Stimulated activated CD8-positive, alpha-beta memory T cell treated with anti-CD3 and anti-CD28 coated beads, Interleukin-12 subunit alpha, Interleukin-12 subunit beta, amount 100 ng/mL, for 4 hours (primary cell): ENCODE results near the gene CCDC136.

ENCODE experiments used
- DNase-seq: peaks from one replicate; pipeline ENCODE4 v3.0.0-alpha.2; 2020; ENCODE audit warnings: low read depth

The CCDC136 gene

GRCh38 chr7:128844777-128845311 lies 53.1 kb downstream of the CCDC136 start:
- no peak for DNase-seq

- no peak for DNase-seq
Observed at GRCh38 chr7:128845475-128845874, 53.7 kb downstream of the CCDC136 start.

GRCh38 chr7:128845987-128846386 lies 54.2 kb downstream of the CCDC136 start:
- DNase-seq, result no peak

GRCh38 chr7:128846781-128847444 lies 55.1 kb downstream of the CCDC136 start:
- no peak for DNase-seq

DNA sequence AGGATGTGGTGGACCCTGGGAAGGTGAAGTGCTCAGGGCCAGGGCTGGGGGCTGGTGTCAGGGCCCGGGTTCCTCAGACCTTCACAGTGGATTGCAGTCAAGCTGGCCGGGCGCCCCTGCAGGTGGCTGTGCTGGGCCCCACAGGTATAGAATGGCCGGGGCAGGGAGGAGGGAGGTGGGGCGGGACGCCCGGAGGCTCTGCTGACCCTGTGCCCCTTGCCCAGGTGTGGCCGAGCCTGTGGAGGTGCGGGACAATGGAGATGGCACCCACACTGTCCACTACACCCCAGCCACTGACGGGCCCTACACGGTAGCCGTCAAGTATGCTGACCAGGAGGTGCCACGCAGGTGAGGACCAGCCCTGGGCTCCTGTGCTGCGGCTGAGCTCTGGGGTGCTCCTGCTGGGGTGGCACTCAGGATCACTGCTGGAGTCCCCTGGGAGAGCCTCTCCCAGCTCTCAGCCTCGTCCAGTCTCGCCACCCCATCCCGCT lies 56.0 kb downstream of the CCDC136 start:
- DNase-seq, result no peak

GRCh38 chr7:128848289-128849155 lies 56.8 kb downstream of the CCDC136 start:
- no peak for DNase-seq

DNA sequence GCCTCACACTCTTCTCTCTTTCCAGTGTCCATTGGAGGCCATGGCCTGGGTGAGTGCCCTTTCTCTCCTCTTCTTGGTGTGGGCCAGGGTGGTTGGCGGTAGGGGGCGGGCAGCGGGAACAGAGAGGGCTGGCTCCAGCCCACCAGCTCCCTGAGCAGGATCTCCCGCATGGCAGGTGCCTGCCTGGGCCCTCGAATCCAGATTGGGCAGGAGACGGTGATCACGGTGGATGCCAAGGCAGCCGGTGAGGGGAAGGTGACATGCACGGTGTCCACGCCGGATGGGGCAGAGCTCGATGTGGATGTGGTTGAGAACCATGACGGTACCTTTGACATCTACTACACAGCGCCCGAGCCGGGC lies 57.4 kb downstream of the CCDC136 start:
- DNase-seq, result no peak

GRCh38 chr7:128849804-128850490 lies 58.2 kb downstream of the CCDC136 start:
- DNase-seq, result no peak

GRCh38 chr7:128852537-128853254 lies 60.9 kb downstream of the CCDC136 start:
- no peak for DNase-seq

- DNase-seq, result no peak
Observed at GRCh38 chr7:128853799-128854198, 62.0 kb downstream of the CCDC136 start.

DNA sequence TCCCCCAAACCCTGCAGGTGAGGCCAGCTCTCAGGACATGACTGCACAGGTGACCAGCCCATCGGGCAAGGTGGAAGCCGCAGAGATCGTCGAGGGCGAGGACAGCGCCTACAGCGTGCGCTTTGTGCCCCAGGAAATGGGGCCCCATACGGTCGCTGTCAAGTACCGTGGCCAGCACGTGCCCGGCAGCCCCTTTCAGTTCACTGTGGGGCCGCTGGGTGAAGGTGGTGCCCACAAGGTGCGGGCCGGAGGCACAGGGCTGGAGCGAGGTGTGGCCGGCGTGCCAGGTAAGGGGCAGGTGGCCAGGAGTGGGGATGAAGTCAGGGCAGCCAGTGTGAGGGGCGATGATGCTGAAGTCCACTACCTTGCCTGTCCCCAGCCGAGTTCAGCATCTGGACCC lies 62.6 kb downstream of the CCDC136 start:
- no peak for DNase-seq

- no peak for DNase-seq
Observed at GRCh38 chr7:128855559-128855958, 63.8 kb downstream of the CCDC136 start.

- DNase-seq, result no peak
Observed at GRCh38 chr7:128856001-128856718, 64.4 kb downstream of the CCDC136 start.

DNA sequence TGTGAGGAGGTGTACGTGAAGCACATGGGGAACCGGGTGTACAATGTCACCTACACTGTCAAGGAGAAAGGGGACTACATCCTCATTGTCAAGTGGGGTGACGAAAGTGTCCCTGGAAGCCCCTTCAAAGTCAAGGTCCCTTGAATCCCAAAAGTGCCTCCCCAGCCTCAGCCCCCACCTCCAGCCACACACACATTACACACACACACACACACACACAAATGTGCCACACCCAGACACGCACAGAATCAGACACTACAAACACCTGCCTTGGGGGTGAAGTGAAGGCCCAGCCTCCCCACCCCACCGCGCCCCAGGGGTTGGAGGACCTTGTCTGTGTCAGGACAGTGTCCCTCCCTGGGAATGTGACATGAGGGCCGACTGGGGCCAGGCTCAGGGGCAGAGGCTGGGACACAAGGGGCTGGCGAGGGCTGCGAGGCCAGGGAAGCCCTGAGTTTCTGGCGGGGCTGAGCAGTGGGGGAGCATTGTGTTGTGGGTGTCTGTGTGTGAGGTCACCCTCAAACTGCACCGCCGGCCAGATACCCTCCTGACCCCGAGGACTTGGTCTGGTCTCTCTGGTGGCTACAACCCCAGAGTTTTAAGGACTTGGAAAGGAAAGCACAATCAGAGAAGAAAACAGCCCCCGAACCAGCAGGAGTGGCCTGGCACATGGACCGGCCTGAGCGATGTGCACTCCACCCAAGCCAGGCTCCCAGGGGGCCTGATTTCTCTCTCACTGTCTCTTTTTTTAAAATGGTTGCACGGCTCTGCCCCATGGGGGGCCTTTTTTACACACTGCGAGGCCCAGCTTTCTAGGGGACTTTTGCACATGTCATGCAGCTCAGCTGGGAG lies 66.8 kb downstream of the CCDC136 start:
- DNase-seq, result no peak

DNA sequence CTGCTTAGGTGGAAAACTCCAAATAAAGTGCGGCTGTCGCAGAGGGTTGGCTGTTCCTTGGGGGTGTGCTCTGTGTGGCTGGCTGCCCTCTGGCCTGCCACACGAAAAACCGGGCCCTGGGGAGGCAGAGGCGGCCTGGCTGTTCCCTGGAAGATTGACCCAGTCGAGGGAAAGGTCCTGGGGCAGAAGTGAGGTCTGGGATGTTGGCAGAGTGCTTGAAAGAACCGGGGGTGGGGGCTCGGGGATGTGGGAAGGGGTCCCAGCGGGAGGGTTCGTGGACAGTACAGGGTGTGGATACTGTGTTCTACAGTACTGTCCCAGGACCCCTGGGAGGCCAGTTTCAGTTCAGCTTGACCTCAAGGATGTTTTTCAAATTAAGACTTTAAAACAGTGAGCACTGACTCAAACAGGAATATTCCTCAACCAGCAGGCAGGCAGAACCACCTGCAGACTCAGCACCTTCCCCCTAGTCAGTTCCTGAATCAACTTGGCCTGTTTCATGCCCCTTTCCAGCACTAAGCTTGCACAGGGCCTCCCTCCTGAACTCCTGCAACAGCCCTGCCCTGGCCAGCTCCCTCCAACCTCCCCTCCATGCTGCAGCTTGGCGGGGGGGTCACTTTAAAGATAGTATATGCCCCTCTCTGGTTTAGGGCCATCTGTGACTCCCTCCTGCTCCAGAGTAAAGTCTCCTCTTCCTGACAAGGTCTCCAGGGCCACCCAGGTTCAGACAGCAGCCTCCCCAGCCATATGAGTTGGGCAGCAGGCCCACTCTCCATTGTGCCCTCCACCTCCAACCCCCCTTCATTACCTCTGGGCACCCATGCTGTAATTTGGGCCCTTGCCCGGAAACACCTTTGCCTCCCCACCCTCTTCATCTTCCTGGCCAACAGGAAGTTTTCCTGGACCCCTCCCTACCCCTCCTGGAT lies 67.7 kb downstream of the CCDC136 start:
- DNase-seq, result no peak

DNA sequence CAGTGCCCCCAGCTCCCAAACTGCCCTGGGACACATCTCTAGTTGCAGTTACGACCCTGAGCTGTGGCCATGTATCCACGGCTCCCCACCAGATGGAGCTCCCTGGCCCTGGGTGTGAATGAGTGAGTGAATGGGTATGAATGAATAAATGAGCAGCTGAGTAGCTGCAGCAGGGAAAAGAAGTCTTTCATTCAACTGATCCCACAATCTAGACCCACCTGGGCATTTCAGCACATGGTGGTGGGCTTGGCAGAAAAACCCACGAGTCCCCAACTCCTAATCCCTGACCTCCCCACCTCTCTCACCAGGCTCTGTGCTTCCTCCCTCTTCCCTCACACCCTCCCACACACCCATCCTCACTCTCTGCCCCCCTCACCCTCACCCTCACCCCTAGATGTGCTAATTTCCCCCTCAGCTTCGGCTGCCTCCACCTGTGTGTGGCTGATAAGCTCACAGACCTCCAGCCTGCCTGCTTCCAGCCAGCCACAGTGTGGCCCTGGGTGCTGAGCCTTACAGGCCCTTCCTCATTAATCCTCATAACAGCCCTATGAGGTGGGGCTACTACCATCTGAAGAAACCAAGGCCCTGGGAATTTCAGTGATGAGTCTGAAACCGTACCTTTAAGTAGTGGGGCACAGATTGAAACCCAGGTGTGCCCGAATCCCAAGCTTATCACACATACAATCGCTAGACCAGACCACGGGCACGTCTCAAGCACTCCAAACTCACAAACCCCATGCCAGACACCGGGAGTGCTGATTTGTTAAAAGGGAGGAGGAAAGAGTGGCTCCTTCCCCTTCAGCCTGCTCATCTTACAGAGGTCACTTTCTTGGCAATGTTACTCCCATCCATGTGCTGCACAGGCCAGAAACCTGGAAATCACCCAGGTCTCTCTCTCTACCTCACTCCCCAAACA lies 68.6 kb downstream of the CCDC136 start:
- no peak for DNase-seq

GRCh38 chr7:128861957-128862570 lies 70.3 kb downstream of the CCDC136 start:
- no peak for DNase-seq
